GM19099 (cell line): ENCODE data around the gene GCK.

Experiments used
- POLR2A ChIP-seq: IDR thresholded peaks from 3 replicates; pipeline ENCODE4 v1.6.1; 2011; ENCODE audit warnings: low read depth; ENCODE audit not compliant: insufficient read length; ENCODE audit errors: extremely low read depth

The GCK gene

DNA sequence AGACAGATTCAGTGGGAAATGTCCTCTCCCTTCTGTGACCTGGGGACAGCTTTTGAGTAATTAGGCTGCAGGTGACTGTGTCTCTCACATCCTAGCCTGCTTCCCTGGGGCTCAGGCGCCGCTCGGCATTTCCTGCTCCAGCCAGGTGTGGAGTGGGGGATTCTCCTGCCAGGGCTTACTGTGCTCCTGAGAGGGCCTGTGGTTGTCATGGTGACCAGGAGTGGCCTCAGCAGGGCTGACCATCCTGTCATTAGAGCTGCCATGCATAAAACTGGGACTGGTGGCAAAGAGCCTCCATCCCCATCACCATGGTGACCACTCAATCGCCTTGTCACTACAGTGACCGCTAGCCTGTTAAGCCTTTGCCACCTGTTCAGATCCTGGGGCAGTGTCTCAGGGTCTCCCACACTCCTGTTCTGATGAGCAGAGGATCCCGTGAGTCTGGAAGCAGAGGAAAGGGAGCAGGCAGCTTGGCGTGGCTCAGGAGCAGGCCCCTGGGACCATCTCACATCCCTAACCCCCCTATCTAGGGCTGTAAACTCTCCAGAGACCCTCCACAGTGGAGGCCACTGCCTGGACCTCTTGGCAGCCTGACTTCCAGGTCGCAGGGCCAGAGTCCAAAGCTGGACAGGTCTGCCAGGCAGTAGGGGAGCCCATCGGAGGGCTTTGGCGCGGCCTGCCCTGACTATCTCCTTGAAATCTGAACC, at the start of gene GCK:
Gene GCK (minus strand): TSS at position 154 of the 707 bp plus-strand sequence. CDS start 486 bp downstream, outside the sequence.
- TF ChIP-seq POLR2A, result no peak

GRCh38 chr7:44238116-44238695, 49.0 kb upstream of the GCK start:
- TF ChIP-seq POLR2A, result no peak

DNA sequence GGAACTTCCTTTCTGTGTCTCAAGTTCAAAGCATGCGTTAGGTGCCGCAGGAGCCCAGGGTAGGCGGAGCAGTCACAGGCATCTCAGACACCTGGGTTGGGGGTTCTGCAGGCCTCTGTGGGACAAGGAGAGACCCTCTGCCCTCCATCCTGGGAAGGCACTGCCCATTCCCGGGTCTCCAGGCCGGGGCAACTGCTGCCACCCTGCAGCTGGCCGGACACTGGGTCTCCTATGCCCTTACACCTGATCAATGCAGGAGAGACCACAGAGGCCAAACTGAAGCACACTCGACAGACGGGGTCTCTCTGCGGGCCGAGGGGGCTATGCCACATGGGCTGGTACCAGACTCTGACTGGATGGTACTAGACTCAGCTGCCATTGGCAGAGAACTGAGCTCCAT, 48.5 kb upstream of the GCK start:
- TF ChIP-seq POLR2A, result no peak

GRCh38 chr7:44236333-44236728, 47.1 kb upstream of the GCK start:
- no peak for TF ChIP-seq POLR2A

GRCh38 chr7:44235582-44236332, 46.5 kb upstream of the GCK start:
- no peak for TF ChIP-seq POLR2A

GRCh38 chr7:44235066-44235465, 45.8 kb upstream of the GCK start:
- no peak for TF ChIP-seq POLR2A

- TF ChIP-seq POLR2A, result no peak
Observed at GRCh38 chr7:44232901-44233715, 43.9 kb upstream of the GCK start.

DNA sequence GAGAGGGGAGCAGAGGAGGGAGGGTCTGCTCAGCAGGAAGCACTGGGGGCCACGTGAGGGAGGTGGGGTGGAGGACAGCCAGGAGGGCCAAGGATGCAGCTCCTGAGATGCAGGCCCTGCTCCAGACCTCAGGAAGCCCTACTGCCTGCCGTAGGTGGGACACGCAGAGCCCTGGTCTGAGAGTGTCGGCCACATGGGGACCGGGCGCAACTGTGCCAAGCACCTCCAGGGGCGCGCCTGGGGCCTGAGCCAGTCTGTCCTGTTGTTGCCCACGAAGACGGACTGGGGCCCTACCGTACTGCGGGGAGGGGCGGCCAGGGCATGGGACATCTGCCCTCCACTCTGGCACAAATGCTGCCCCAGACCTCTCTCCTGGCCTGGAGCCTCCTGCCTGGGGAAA, 43.2 kb upstream of the GCK start:
- TF ChIP-seq POLR2A, result no peak

- TF ChIP-seq POLR2A, result no peak
Observed at GRCh38 chr7:44231088-44231487, 41.8 kb upstream of the GCK start.

- no peak for TF ChIP-seq POLR2A
Observed at GRCh38 chr7:44230286-44230685, 41.0 kb upstream of the GCK start.

DNA sequence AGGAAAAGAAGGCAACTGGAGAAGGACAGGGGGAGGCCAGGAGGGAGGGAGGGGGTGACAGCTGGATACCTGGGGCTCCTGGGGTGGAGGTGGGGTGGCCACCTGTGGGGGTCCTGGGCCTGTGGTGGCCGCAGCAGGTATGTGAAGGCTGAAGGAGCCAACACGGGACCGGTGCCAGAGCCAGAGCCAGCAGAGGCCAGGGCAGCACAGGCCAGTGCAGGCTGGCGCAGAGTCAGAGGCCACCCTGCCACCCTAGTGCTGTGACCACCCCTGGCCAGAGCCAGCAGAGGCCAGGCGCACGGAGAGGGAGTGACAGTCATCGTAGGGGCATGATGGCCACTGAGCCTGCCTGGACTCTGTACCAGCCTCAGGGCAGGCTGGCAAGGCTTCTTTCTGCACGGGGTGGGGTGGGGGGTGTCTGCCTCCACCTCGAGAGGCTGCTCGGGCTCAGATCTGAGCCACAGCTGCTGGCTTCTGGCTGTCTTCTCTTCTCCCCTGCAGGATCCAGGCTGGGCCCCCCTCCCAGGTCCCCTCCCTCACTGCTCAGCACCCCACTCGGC, 40.4 kb upstream of the GCK start:
- no peak for TF ChIP-seq POLR2A

DNA sequence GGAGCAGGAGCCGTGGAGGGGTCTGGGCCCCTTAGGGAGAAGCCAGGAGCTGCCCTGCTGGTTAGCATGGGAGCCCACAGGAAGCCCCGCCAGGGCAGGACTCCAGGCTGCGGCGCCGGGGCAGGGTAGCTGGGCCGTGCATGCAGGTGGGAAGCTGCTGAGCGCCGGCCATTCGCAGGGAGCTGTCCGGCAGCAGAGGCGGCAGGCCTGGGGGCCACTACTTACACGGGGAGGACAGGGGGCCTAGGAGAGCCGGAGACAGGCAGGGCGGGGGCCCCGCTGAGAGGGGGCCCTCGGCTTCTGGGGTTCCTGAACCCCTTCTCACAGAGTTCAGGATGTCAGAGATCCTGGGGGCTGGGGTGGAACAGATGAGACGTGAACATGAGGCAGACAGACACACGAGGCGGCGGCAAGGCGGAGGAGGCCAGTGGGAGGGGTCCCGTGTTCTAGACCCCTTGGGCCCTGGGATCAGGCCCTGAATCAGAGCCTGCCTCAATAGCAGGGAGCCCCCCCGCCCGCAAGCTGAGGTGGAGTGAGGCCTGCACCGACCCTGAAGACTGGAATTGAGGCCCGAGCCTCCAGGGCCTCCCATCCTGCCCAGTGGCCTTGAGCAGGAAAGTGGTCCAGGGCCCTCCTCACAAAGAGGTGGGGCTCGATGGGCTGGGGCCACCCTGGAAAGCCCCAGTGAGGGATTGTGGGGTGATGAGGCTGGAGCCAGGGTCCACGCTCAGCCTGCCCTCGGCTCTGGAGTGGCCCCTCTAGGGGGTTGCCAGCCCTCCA, 39.5 kb upstream of the GCK start:
- TF ChIP-seq POLR2A, result no peak

DNA sequence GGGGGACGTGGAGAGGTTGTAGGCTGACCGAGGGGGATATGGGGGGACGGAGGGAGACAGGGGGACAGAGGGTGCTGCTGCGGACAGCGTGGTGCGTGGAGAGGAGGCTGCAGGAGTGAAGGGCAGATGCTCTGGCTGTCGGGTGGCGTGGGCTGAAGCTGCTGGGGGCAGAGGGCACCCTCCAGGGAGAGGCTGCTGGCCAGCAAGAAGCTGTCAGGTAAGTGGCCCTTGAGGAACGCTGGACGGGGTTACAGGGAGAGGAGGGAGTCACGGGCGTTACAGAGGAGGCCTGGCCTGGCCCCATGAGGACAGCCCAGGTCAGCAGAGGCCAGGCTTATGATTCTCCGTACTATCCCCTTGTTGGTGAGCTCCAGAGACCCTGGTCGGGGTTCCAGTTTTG, 38.7 kb upstream of the GCK start:
- no peak for TF ChIP-seq POLR2A

DNA sequence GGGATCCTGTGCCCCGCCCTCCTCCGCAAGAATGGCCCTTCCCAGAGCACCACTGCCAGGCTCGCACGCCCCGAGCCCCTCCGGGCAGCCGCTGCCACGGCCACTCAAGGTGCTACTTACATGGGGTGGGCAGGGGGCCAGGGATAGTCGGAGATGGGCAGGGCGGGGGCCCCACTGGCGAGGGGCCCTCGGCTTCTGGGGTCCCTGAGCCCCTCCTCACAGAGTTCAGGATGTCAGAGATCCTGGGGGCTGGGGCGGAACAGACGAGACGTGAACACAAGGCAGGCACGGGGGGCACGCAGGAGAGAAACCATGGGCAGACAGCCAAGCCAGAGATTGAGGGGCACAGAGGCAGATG, 37.1 kb upstream of the GCK start:
- TF ChIP-seq POLR2A, result no peak

DNA sequence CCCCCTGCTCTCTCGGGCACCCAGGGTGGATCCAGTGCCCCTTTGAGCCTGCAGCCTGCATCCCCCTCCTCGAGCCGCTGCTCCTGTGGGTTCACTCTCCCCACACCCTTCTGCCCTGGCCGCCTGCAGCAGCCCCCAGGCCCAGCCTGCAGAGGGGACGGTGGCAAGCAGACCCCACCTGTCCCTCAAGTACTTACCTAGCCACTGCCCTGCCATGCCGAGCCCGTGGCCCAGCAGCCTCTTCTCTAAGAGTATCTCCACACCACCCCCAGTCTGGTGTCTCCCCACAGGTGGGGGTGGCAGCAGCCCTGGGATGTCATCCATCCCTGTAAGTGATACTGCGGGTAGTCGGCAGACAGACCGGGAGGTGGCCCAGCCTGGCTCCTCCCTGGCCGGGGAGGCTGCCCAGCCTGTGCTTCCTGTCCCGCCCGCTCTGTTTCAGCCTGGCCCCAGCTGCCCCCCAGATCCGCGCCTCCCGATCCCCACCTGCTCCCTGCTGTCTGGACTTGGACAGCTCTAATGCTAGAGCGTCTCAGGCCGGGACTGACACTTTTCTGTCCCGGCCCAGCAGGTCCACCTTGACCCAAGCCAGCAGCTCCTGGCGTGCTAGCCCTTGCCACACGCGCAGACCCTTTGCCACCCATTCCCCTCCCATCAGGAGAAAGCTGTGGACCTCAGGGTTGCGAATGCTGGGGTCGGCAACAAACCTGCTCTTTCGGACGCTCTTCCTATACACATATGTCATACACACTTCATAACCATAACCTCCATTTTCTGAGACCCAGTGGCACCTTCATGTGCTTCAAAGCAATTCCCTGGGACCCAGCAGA, 36.5 kb upstream of the GCK start:
- TF ChIP-seq POLR2A, result no peak
